Measurements from ENCODE around the gene MEIS2.

The MEIS2 gene

DNA sequence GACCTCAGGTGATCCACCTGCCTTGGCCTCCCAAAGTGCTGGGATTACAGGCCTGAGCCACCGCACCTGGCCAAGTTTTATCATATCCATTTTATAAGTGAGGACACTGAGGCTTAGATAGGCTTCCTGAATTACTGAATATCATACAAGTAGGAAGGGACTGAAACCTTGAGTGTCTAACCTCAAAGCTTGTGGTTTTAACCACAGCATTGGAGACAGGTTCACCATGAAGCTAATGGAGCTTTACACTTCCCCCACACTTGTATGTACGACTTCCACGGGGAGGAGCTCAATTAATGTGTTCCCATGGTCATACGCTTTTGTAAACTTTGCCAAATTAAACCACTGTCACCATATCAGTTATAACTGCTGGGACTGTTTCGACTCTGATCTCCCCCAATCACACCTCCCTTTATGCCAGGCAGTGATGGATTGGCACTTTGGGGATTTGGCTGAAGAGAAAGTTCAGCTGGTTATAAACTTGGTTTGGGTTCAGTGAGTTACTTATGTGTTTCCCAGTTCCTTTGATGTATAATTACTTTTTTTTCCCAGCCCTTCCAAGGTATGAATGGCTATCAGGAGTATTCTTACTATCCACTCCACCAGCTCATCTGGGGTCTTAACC lies 38.4 kb upstream of the MEIS2 start:
- FAIRE-seq (no peak), DNase-seq (ENCODE audit: insufficient read length, low spot score) (no peak)
- TF ChIP-seq, protein P1, sequence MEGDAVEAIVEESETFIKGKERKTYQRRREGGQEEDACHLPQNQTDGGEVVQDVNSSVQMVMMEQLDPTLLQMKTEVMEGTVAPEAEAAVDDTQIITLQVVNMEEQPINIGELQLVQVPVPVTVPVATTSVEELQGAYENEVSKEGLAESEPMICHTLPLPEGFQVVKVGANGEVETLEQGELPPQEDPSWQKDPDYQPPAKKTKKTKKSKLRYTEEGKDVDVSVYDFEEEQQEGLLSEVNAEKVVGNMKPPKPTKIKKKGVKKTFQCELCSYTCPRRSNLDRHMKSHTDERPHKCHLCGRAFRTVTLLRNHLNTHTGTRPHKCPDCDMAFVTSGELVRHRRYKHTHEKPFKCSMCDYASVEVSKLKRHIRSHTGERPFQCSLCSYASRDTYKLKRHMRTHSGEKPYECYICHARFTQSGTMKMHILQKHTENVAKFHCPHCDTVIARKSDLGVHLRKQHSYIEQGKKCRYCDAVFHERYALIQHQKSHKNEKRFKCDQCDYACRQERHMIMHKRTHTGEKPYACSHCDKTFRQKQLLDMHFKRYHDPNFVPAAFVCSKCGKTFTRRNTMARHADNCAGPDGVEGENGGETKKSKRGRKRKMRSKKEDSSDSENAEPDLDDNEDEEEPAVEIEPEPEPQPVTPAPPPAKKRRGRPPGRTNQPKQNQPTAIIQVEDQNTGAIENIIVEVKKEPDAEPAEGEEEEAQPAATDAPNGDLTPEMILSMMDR (IDR thresholded peaks at IDR 0.05; ENCODE audit: insufficient read depth, missing control alignments): no peak

DNA sequence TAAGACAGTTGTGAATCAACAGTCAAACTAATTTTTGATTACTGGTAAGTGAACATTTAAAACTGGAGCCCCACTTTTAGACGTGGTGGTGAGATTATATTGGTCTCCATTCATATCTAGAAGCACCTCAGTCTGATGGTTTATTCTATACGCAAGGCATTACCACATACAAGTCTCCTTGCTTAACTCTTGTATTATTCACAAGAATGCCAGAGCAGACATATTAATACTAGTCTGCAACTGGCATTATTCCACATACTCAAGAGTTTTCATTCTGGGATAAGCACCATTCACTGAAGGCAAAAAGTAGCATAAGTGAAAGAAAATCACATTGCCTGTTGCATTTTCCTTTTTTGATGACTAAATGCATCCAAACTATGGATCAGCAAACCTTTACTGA lies 36.9 kb upstream of the MEIS2 start:
- TF ChIP-seq, protein P1 (IDR thresholded peaks at IDR 0.05; ENCODE audit: insufficient read depth, missing control alignments): no peak
- FAIRE-seq: no peak

DNA sequence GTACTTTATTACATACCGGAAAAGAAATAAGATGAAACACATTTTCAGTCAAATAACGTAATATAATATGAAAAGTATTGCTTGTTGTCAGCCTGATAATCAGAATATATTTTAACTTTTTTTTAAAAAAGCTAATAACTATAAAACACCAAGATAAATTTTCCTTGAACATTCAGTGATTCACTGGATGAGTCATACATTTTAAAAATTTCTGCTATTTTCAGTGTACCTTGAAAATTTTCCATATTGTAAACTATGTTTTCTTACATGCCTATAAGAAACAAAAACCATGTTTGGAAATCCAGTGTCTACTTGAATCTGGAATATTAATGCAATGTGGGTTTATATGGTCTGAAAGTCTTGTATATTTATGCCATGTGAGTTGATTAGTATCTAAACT lies 36.3 kb upstream of the MEIS2 start:
- FAIRE-seq (no peak), DNase-seq (ENCODE audit: insufficient read length, low spot score) (no peak)
- TF ChIP-seq, protein P1 (IDR thresholded peaks at IDR 0.05; ENCODE audit: insufficient read depth, missing control alignments): no peak

More for the DNA sequence above, 36.9 kb upstream of the MEIS2 start:
- no peak for DNase-seq (ENCODE audit: insufficient read length, low spot score)

DNA sequence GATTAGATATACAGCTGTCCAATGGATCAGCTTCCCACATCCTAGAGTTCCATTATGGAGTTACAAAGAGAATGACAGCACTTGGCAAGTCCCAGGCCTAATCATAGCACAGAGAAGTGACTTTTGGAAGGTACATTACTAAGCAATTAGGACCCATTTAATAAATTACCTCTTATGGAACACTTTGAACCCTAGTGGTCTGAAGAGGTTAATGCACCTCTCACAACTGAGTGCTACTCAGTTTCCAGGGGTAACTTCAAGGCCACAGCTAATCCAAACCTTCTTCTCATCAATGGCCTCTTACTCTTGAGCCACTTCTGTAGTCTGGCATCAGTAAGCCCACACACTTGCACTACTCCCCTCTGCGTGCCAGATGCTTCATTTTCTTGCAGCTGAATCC lies 34.9 kb upstream of the MEIS2 start:
- TF ChIP-seq, protein P1 (IDR thresholded peaks at IDR 0.05; ENCODE audit: insufficient read depth, missing control alignments): peak; percentile 9
- DNase-seq (ENCODE audit: insufficient read length, low spot score) (no peak), FAIRE-seq (no peak)

DNA sequence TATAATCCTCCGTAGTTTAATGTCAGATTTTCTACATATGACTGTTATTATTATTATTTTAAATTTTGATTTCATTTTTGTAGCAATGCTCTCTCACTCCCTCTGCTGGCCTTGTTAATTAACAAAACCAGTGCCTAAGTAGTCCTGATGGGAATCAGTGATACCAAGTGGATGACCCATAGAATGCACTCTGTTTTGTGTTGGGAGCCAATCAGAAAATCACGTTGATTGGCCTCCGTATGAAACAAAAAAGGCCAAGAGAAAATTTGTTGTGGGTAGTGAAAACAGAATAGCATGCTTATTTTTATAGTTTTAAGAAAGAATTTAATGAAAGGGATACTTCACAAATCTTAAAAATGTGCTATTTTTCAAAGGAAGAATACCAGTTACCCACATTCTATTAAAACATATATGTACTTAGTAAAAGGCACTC lies 34.4 kb upstream of the MEIS2 start:
- FAIRE-seq: no peak
- TF ChIP-seq, protein P1 (IDR thresholded peaks at IDR 0.05; ENCODE audit: insufficient read depth, missing control alignments): peak; percentile 57
- DNase-seq (ENCODE audit: insufficient read length, low spot score): no peak

DNA sequence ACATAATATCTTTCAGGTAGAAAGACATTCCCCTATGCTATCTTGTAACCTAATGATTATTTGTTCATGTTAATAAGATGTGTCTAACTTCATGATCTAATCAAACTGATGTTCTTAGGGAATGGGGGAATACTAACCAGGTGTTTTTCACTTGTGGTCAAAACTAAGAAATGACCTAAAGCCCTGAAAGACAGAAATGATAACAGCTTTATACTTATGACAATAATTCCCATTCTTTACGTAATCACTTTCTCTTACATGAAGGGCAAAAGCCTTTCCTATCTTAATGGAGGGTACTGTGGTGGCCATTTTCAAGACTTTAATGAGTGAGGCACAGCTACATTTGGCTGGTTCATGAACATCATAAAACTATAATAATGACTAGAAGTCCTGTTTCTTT lies 33.9 kb upstream of the MEIS2 start:
- TF ChIP-seq, protein P1 (IDR thresholded peaks at IDR 0.05; ENCODE audit: insufficient read depth, missing control alignments): no peak
- no peak for FAIRE-seq

DNA sequence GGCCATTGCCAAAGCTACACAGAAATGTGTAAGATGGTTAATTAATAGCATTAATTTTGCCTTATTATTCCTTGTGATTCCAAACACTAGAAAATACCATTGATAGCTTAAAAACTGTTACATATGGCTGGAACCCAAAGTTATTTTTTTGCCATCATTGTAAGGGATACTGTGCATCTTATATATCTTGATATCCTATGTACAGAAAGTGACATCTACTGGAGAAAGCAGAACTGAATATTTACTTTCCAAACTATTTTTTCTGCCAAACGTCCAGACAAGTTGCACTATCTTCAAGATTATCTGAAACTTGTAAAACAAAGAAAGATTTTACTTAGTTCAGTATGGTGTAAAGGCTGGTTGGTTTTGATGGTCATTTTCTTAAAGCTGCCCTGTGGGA lies 33.3 kb upstream of the MEIS2 start:
- no peak for DNase-seq (ENCODE audit: insufficient read length, low spot score)
- no peak for FAIRE-seq
- TF ChIP-seq, protein P1 (IDR thresholded peaks at IDR 0.05; ENCODE audit: insufficient read depth, missing control alignments): peak; percentile 39

More for the DNA sequence above, 33.9 kb upstream of the MEIS2 start:
- no peak for DNase-seq (ENCODE audit: insufficient read length, low spot score)

Data from D721Med (cell line).